ENCODE results near the gene MAMDC4.

GRCh38 chr9:136847088-136847825 is 4.9 kb upstream of the MAMDC4 start:
- TF ChIP-seq CTCF (IDR thresholded peaks at IDR 0.05; ENCODE audit: borderline replicate concordance, extremely low read depth, low read length, poor library complexity, severe bottlenecking) (no peak), EZH2 (IDR thresholded peaks at IDR 0.05; ENCODE audit: borderline replicate concordance, low read depth, low read length, severe bottlenecking) (no peak)

Measured in DND-41 (cell line).